HG02870 (cell line): ENCODE measurements around the gene CC2D1A.

Experiments used
- ATAC-seq: cut with Tn5 transposase; IDR thresholded peaks from one replicate; pipeline ENCODE4 v1.9.1; 2021; ENCODE audit warnings: mild to moderate bottlenecking, moderate library complexity; ENCODE audit not compliant: unreplicated experiment

CC2D1A gene

GRCh38 chr19:13876834-13877233, 29.2 kb upstream of the CC2D1A start, which contains the start of gene NANOS3:
NANOS3 (plus strand) TSS chr19:13877134; CDS start chr19:13877249, 115 bp downstream.
- no peak for ATAC-seq

GRCh38 chr19:13877303-13877702, 28.7 kb upstream of the CC2D1A start:
- no peak for ATAC-seq

- ATAC-seq, result peak; percentile 84
These were observed 25.6 kb upstream of the CC2D1A start for GRCh38 chr19:13880059-13881043.

- ATAC-seq, result no peak
These were observed 24.7 kb upstream of the CC2D1A start for GRCh38 chr19:13881251-13881691.

- no peak for ATAC-seq
These were observed 24.1 kb upstream of the CC2D1A start for GRCh38 chr19:13881692-13882418.

GRCh38 chr19:13882419-13882795, 23.6 kb upstream of the CC2D1A start:
- ATAC-seq, result no peak

- ATAC-seq, result no peak
These were observed 23.2 kb upstream of the CC2D1A start for GRCh38 chr19:13882836-13883235.

GRCh38 chr19:13883516-13884064, 22.4 kb upstream of the CC2D1A start:
- ATAC-seq, result no peak

GRCh38 chr19:13884726-13885591, 21.0 kb upstream of the CC2D1A start:
- no peak for ATAC-seq

- ATAC-seq, result no peak
These were observed 20.1 kb upstream of the CC2D1A start for GRCh38 chr19:13885826-13886365.

GRCh38 chr19:13887018-13887436, 19.0 kb upstream of the CC2D1A start:
- ATAC-seq, result no peak

- ATAC-seq, result no peak
These were observed 18.5 kb upstream of the CC2D1A start for GRCh38 chr19:13887517-13887916.

GRCh38 chr19:13888281-13888680, 17.7 kb upstream of the CC2D1A start:
- no peak for ATAC-seq

GRCh38 chr19:13890136-13890535, 15.9 kb upstream of the CC2D1A start:
- ATAC-seq, result no peak

- no peak for ATAC-seq
These were observed 13.1 kb upstream of the CC2D1A start for GRCh38 chr19:13892870-13893269.

- ATAC-seq, result no peak
These were observed 11.4 kb upstream of the CC2D1A start for GRCh38 chr19:13894552-13894951.

- ATAC-seq, result no peak
These were observed 9.8 kb upstream of the CC2D1A start for GRCh38 chr19:13896227-13896626.

- no peak for ATAC-seq
These were observed 6.6 kb upstream of the CC2D1A start for GRCh38 chr19:13899393-13899792.

- ATAC-seq, result no peak
These were observed 6.0 kb upstream of the CC2D1A start for GRCh38 chr19:13899912-13900584.
